ENCODE data around the gene CHIC2.

The CHIC2 gene

DNA sequence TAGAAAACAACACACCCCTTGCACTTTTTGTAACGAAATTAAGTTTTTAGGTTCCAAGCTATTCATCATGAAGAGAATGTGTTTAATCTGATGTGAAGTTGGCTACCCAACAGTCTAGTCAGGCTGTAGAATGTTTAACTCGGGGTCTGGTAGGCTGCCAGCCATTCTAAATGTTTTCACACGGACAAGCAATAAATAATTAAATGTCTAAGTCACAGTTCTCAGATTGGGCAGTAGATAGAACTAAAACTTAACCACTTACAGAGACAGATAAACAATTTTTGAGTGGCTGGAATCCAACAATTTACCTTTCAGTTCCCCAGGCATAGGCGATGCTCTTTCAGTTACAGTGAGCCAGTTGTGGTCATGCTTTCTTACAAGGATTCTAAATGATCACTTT lies 66.5 kb downstream of the CHIC2 start:
- no peak for DNase-seq

DNA sequence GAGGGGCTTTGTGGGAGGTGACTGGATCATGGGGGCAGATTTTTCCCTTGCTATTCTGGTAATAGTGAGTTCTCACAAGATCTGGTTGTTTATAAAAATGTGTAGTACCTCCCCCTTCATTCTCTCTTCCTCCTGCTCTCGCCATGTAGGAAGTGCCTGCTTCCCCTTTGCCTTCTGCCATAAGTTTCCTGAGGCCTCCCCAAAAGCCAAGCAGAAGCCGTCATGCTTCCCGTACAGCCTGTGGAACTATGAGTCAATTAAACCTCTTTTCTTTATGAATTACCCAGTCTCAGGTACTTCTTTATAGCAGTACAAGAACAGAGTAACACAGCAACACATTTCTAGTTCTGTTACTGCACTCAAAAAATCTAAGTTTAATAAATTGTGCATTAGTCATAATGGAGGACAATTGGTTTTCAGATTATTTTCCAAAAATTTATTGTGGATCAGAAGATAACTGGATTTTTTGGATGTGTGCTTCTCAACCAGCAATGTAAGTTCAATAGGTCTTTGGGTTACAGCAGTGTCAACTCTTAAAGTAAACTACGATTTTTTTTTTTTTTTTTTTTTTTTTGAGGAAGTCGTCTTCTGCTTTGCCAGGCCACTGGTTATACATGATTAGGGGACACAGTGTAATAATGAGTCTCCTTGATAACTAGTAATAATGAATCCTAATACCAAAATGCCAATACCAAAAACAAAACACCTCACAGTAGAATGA lies 69.9 kb downstream of the CHIC2 start:
- DNase-seq: no peak

DNA sequence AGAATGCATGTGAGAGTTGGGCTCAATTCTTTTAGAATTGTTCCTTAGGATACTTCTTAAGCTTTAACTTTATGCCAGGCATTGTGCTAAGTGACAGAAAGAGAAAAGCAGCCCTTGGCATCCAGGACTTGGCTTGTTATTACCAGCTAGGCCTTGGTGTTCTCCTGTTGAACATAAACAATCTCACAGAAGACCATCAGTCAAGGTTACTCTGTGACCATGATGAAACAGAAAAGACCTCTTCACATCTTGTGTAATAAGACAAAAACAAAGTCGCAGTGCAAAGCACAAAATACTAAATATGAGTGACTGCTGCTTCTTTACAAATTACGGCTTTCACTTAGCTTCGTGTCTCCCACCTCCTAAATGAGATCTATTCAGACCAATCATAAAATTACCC lies 71.6 kb downstream of the CHIC2 start:
- DNase-seq: no peak

DNA sequence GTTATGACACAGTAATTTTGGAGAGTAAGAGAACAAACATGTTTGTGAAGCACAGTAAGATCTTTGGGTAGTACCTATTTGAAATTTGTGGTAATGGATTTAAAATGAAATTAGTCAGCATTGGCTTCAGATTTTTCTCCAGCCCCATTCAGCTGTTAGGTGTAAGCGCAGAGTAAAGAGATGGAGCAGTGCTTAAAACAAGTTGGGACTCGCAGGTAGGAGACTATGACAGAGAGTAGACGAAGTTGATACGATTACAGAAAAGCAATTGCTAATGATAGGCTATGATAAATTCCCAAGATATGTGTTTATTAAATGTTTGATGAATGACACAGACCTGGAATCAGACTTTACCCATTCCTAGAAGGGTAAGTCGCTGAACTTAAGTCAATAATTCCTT lies 72.6 kb downstream of the CHIC2 start:
- DNase-seq: no peak

DNA sequence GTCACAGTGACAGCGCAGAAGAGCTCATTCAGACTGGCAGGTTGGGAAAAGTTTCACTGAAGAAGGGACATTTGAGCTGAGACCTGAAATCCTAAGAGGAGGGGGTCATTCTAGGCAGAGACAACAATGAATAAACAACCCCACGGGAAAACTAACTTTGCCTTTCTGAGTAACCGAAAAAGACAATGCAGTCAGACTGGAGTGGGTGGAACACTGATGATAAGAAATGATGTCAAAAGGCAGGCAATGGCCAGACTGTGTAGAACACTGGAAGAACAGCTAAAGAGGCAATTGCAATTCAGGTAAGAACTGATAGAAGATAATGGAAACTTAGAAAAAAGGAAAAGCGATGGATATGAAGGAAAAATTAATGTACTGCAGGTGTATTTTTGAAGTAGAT lies 73.8 kb downstream of the CHIC2 start:
- no peak for DNase-seq

DNA sequence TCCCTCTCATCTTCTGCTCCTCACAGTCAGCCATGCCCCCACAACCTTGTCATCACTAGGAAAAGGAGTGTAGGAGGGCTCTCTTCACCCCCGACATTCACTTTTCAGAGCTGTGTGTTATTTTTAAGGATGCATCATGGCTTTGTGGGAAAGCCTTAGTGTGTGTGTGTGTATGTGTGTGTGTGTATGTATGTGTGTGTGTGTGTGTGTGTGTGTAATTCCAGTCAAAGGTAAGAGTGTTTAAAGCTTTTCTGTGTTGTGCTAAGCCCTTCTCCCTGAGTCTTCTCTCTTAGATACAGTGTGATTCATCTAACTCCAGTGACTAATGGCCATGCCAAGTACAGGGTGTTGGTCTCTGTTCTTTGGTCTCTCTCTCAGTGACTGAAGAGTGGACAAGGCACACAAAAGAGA lies 76.6 kb downstream of the CHIC2 start:
- no peak for DNase-seq

DNA sequence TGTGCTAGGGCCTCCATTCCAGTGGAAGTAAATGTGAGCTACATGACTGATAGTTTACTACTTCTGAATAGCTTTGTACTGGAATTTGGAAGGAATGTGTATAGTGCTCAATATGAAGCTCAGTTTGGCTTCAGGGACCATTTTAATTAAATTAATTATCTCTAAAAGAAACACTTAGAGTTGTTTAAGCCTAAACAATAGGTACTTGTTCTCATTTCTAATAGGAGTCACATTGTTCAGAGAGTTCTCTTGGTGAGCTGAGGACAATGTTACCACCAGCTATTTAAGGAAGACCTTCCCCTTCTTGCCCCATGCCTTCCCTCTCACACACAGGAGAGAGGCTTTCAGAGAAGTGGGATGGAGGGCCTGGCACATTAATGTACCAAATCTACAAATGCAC lies 78.3 kb downstream of the CHIC2 start:
- DNase-seq: no peak

DNA sequence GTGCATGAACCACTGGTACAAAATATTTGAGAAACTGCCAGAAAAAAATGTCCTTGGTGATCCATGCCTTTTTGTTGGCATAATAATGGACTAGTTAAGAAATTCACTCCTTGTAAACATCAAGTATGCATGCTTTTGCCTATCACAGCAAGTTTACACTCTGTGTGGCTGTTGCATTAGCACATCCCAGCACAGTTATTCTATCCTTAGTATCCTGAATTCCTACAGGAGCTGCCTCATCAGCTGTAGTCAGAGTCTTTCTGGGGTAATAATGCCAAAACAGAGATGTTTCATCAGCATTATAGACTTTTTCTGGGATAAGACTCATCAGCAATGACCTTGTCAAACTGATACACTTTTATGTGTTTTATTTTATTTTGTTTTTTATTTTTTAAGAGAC lies 82.8 kb downstream of the CHIC2 start:
- DNase-seq: no peak

DNA sequence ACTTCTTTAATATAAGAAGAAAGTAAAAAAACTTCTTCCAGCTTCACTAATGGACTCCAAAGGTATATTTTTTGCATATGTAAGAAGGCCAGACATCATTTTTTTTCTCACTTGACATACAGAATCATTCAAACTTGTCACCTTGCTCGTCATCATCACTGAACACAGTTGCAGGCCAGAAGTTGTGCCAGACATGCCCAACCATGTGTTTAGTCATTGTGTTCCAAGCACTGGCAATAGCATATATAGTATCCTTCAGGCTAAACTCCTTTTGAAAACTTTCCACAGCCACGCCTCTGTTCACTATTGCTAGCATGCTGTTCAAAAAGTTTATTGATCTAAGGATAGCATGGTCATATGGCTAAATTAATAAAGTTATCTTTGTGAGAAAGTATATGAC lies 83.3 kb downstream of the CHIC2 start:
- DNase-seq: no peak

DNA sequence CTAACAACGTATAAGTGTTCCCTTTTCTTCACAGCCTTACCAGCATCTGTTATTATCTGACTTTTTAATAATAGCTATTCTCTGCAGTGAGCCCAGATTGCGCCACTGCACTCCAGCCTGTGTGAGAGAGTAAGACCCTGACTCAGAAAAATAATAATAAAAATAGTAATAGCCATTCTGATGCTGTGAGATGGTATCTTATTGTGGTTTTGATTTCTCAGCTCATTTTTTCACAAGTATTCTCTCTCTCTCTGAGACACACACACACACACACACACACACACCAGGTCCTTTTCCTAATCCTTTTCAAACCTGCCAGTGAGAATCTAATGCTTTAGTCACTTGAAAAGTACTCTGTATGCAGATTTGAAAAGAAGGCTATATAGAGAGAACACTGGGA lies 89.8 kb downstream of the CHIC2 start:
- no peak for DNase-seq

DNA sequence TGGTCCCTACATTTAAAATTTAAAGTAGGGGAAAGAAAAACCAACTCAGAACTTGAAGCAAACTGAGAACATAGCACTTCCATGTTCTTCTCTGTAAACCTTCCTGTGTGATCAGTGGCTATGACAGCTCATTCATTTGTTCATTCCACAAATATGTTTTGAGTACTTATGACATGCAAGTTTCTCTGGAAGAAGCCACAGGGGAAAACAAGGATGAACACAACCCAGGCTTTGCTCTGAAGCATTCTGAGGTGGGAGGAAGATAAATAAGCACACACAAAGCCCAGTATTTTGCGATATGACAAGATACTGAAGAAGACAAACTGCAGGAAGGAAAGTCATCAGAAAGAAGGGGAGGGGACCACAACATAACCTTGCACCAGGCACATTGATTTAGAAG lies 96.4 kb downstream of the CHIC2 start:
- DNase-seq: no peak

DNA sequence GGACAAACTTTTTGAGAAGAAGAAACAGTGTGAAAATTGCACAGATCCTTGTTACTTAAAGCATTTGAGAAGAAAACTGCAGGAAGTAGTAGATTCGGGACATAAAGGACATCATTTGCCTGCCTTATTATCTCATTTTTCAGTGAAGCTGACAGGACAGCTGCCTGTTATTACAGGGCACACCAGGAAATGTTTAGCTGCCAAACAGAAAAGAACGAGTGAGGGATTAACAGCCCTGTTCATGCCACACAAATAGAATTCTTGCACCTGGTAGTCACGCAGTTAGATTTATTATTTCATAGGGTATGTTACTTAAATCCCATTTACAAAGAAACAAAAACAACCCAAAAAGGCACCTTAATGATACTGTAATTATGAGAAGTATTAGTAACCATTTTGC lies 100.6 kb downstream of the CHIC2 start:
- DNase-seq: no peak

DNA sequence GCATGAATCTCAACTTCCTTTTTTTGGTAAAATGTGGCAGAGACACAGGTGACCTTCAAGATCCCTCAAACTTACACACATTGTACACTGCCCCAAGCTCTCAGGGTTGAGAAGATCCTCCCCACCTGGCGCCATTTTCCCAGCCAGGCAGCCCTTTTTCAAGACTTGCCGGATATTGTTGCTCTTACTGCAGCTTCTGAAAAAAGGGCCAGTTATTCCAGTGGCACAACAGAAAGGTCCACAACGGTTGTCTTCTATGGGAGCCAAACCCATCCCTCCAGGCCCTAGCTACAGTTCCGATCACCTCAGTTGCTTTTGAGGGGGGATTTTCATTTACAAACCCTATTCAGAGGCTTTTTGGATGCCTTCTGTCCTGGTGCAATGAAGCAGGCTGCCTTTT lies 101.1 kb downstream of the CHIC2 start:
- no peak for DNase-seq

DNA sequence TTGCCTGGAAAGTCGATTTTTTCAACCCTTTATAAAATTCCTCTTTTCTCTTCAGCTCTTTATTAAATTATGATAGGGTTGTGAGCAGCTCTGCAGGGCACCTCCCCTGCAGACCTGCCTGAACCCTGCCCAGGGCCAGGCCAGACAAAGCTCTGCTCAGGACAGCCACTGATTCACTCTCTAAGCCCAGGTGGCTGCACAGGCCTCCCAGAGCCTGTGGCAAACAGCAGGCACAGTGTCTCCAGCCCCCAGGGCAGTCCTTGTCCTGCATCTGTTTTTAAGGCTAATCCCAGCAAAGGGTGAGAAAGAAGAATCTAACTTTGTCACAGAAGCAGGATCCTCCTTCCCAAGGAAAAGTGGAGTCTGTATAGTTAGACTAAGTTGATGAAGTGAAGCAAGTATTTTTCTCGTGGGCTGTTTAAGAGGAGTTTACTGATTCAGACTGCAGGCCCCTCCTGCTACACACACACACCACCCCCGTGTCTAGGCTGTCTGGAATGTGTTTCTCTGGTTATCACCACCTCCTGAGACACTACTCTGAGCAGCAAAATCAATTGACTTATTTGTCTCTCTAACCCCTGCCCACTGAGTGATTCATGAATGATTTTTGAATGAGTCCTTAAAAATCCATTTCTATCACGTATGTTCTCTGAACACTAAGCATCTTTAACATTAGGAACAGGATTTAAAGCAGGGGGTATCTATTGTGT lies 101.7 kb downstream of the CHIC2 start:
- DNase-seq: no peak

DNA sequence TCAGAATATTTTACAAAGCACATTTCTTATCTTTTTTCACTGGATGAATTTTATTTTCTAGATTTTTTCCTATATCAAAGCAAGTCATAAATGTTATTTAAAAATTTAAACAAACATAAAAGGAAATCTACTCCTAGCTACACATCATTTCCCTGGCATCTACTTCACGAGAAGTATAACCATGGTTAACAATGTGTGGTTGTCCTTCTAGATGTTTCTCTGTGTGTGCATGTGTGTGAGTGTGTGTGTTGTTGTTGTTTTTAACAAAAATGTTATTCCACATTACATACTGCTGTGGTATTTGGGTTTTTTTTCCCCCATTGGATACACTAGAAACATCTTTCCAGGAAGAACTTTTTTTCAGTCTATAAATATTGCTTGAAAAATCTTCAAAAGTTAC lies 103.1 kb downstream of the CHIC2 start:
- no peak for DNase-seq

DNA sequence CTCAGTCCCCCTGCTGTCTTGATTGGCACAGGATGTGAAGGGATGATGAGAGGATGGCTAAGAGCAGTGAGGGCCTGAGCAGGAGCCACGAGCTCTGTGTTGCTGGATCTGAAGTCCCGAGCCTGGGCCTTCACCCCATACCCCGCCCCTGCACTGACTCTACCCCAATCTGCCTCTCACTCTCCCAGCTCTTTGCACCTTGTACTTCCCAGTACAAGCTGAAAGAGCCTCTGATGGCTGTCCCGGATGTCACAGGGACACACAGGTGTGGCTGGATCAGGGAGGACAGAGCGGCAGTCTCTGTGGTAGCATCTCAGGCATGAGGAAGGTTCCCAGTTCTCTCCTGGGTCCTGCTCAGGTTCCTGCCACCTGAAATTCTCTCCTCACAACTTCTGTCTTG lies 103.6 kb downstream of the CHIC2 start:
- DNase-seq: no peak
